Measurements from ENCODE around the gene PKN1. TPM values are rescaled to one million over a fixed set of nuclear protein-coding genes. Genes with fewer than 3 reads are reported as not detected.

PKN1 gene
- total and polyA plus RNA-seq, 2 experiments from 2014 or later: 86.8 to 201 TPM

DNA sequence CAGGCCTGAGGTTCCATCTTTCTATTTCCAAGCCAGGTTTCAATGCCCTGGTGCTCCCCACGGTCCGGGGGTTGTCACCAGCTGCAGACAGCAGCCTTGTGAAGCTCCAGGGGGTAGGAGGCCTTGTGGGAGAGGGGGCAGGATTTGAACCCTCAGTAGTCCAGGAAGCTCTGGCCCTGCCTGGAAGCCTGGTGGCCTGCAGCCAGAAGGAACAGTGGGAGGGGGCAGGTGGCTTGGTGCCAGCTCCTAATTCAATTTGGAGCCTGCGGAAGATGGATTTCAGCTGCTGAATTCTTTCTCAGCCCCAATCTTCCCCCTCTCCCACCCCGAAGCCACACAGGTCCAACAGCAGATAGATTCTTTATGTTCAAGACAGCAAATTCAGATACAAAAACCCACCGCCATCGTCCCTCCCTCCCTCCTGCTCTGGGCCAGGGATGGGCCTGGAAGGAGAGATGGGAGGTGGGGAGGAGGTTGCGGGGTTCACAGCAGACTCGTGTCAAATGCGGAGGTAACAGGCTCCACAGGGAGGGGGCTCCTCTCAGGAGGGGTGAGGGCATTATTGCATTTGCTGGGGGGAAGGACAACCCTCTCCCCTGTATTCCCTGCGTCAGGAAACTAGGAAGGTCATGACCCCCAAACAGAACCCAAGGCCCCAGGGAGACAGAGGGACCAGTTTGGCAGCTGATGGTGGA is 44.5 kb downstream of the PKN1 start (continued):
- TF ChIP-seq, protein P1, sequence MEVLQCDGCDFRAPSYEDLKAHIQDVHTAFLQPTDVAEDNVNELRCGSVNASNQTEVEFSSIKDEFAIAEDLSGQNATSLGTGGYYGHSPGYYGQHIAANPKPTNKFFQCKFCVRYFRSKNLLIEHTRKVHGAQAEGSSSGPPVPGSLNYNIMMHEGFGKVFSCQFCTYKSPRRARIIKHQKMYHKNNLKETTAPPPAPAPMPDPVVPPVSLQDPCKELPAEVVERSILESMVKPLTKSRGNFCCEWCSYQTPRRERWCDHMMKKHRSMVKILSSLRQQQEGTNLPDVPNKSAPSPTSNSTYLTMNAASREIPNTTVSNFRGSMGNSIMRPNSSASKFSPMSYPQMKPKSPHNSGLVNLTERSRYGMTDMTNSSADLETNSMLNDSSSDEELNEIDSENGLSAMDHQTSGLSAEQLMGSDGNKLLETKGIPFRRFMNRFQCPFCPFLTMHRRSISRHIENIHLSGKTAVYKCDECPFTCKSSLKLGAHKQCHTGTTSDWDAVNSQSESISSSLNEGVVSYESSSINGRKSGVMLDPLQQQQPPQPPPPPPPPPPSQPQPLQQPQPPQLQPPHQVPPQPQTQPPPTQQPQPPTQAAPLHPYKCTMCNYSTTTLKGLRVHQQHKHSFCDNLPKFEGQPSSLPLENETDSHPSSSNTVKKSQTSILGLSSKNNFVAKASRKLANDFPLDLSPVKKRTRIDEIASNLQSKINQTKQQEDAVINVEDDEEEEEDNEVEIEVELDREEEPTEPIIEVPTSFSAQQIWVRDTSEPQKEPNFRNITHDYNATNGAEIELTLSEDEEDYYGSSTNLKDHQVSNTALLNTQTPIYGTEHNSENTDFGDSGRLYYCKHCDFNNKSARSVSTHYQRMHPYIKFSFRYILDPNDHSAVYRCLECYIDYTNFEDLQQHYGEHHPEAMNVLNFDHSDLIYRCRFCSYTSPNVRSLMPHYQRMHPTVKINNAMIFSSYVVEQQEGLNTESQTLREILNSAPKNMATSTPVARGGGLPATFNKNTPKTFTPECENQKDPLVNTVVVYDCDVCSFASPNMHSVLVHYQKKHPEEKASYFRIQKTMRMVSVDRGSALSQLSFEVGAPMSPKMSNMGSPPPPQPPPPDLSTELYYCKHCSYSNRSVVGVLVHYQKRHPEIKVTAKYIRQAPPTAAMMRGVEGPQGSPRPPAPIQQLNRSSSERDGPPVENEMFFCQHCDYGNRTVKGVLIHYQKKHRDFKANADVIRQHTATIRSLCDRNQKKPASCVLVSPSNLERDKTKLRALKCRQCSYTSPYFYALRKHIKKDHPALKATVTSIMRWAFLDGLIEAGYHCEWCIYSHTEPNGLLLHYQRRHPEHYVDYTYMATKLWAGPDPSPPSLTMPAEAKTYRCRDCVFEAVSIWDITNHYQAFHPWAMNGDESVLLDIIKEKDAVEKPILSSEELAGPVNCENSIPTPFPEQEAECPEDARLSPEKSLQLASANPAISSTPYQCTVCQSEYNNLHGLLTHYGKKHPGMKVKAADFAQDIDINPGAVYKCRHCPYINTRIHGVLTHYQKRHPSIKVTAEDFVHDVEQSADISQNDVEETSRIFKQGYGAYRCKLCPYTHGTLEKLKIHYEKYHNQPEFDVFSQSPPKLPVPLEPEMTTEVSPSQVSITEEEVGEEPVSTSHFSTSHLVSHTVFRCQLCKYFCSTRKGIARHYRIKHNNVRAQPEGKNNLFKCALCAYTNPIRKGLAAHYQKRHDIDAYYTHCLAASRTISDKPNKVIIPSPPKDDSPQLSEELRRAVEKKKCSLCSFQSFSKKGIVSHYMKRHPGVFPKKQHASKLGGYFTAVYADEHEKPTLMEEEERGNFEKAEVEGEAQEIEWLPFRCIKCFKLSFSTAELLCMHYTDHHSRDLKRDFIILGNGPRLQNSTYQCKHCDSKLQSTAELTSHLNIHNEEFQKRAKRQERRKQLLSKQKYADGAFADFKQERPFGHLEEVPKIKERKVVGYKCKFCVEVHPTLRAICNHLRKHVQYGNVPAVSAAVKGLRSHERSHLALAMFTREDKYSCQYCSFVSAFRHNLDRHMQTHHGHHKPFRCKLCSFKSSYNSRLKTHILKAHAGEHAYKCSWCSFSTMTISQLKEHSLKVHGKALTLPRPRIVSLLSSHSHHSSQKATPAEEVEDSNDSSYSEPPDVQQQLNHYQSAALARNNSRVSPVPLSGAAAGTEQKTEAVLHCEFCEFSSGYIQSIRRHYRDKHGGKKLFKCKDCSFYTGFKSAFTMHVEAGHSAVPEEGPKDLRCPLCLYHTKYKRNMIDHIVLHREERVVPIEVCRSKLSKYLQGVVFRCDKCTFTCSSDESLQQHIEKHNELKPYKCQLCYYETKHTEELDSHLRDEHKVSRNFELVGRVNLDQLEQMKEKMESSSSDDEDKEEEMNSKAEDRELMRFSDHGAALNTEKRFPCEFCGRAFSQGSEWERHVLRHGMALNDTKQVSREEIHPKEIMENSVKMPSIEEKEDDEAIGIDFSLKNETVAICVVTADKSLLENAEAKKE (CRISPR knock-in tag; IDR thresholded peaks at IDR 0.05): no peak
- no peak for TF ChIP-seq JUNB (IDR thresholded peaks at IDR 0.05; ENCODE audit: unreplicated experiment)
- no peak for TF ChIP-seq POLR2AphosphoS5 (IDR thresholded peaks at IDR 0.05; ENCODE audit: low read depth)
- no peak for TF ChIP-seq EZH2 (IDR thresholded peaks at IDR 0.05; ENCODE audit: low read depth, unreplicated experiment)
- no peak for TF ChIP-seq ZNF114 (CRISPR knock-in tag; IDR thresholded peaks at IDR 0.05)
- TF ChIP-seq ZNF331 (CRISPR knock-in tag; IDR thresholded peaks at IDR 0.05; ENCODE audit: low read depth): no peak
- no peak for TF ChIP-seq NANOG (IDR thresholded peaks at IDR 0.05; ENCODE audit: borderline replicate concordance)

DNA sequence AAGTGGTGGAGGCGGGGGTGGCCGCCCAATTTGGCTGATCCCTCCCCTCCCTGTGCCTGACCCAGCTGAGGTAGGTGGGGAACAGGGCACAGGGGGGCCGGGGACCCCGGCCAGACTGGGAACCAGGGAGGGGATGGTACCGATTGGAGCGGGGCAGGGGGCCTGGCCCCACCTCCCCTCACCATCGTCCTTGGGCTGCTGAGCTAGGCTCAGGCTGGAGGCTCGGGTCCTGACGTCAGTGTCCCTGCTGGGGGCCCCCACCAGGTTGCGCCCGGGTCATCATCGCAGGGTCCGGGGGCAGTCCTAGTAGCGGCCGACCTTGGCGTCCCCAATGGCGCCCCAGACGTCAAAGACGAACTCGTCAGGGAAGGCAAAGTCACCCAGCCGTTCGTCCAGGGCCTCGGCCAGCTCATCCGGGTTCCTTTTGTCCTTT is 45.0 kb downstream of the PKN1 start:
- peaks cover 27% of the 10 kb centered on the region for H3K4me1 Mint-ChIP-seq

More for the DNA sequence above, 45.0 kb downstream of the PKN1 start:
- Histone ChIP-seq H3K79me2 (replicated peaks; ENCODE audit: insufficient read depth) (no peaks in the 10 kb centered on the region), H2AFZ (no peak overlapping the region), H3K4me2 (no peak overlapping the region), H3K36me3 (ENCODE audit: insufficient read depth) (peaks cover 5% of the 10 kb centered on the region; the same call in 1 of the 2 replicates), H3K4me3 (no peak overlapping the region), H3K27me3 (ENCODE audit: insufficient read depth) (peaks cover 12% of the 10 kb centered on the region), H3F3A (replicated peaks; ENCODE audit: low read depth) (peaks cover 12% of the 10 kb centered on the region), H3K9me2 (ENCODE audit: insufficient read depth) (no peaks in the 10 kb centered on the region), H3K4me1 (ENCODE audit: insufficient read depth) (peaks cover 12% of the 10 kb centered on the region), H3K27ac (ENCODE audit: low read depth) (no peak overlapping the region), H4K20me1 (replicated peaks; ENCODE audit: insufficient read depth) (no peaks in the 10 kb centered on the region; the same call in 1 of the 2 replicates)
- peaks cover 21% of the 10 kb centered on the region for H3K27me3 Mint-ChIP-seq (ENCODE audit: insufficient read depth, low read depth, poor library complexity)
- H3K27ac Mint-ChIP-seq: no peak overlapping the region
- DNase-seq (ENCODE audit: low spot score) (no peak), ATAC-seq (no peak)
- no peaks in the 10 kb centered on the region for H3K9me3 Mint-ChIP-seq
- H3K4me3 Mint-ChIP-seq: no peak overlapping the region
- TF ChIP-seq NANOG (IDR thresholded peaks at IDR 0.05; ENCODE audit: borderline replicate concordance) (no peak), ZNF114 (CRISPR knock-in tag; IDR thresholded peaks at IDR 0.05) (no peak), JUNB (IDR thresholded peaks at IDR 0.05; ENCODE audit: unreplicated experiment) (no peak), ZNF331 (CRISPR knock-in tag; IDR thresholded peaks at IDR 0.05; ENCODE audit: low read depth) (no peak)
- TF ChIP-seq, protein P2, sequence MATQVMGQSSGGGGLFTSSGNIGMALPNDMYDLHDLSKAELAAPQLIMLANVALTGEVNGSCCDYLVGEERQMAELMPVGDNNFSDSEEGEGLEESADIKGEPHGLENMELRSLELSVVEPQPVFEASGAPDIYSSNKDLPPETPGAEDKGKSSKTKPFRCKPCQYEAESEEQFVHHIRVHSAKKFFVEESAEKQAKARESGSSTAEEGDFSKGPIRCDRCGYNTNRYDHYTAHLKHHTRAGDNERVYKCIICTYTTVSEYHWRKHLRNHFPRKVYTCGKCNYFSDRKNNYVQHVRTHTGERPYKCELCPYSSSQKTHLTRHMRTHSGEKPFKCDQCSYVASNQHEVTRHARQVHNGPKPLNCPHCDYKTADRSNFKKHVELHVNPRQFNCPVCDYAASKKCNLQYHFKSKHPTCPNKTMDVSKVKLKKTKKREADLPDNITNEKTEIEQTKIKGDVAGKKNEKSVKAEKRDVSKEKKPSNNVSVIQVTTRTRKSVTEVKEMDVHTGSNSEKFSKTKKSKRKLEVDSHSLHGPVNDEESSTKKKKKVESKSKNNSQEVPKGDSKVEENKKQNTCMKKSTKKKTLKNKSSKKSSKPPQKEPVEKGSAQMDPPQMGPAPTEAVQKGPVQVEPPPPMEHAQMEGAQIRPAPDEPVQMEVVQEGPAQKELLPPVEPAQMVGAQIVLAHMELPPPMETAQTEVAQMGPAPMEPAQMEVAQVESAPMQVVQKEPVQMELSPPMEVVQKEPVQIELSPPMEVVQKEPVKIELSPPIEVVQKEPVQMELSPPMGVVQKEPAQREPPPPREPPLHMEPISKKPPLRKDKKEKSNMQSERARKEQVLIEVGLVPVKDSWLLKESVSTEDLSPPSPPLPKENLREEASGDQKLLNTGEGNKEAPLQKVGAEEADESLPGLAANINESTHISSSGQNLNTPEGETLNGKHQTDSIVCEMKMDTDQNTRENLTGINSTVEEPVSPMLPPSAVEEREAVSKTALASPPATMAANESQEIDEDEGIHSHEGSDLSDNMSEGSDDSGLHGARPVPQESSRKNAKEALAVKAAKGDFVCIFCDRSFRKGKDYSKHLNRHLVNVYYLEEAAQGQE (IDR thresholded peaks at IDR 0.05; ENCODE audit: unreplicated experiment): no peak
- H3K36me3 Mint-ChIP-seq (ENCODE audit: low read depth): peaks cover 21% of the 10 kb centered on the region
